PC-3 (cell line): ENCODE measurements around the gene SMAD5.

Experiments
- EZH2 ChIP-seq: fragments of 300-600 bp; sonication (generic); IDR thresholded peaks from one replicate; pipeline ENCODE4 v1.6.1; 2017; ENCODE audit warnings: antibody characterized with exemption, mild to moderate bottlenecking, low read length; ENCODE audit not compliant: unreplicated experiment
- EZH2phosphoT487 ChIP-seq: fragments of 300-600 bp; sonication (generic); IDR thresholded peaks from 2 replicates; pipeline ENCODE4 v1.6.1; 2018; ENCODE audit warnings: mild to moderate bottlenecking, antibody characterized with exemption, low read length, borderline replicate concordance
- TF ChIP-seq, protein P1 (sequence below): fragments of 300-600 bp; sonication (generic); conservative IDR thresholded peaks from 2 replicates; pipeline ENCODE4 v1.5.1; 2017; ENCODE audit warnings: antibody characterized with exemption, low read depth, mild to moderate bottlenecking, low read length

- TF ChIP-seq, protein P1, sequence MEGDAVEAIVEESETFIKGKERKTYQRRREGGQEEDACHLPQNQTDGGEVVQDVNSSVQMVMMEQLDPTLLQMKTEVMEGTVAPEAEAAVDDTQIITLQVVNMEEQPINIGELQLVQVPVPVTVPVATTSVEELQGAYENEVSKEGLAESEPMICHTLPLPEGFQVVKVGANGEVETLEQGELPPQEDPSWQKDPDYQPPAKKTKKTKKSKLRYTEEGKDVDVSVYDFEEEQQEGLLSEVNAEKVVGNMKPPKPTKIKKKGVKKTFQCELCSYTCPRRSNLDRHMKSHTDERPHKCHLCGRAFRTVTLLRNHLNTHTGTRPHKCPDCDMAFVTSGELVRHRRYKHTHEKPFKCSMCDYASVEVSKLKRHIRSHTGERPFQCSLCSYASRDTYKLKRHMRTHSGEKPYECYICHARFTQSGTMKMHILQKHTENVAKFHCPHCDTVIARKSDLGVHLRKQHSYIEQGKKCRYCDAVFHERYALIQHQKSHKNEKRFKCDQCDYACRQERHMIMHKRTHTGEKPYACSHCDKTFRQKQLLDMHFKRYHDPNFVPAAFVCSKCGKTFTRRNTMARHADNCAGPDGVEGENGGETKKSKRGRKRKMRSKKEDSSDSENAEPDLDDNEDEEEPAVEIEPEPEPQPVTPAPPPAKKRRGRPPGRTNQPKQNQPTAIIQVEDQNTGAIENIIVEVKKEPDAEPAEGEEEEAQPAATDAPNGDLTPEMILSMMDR: no peak
- no peak for TF ChIP-seq EZH2
- no peak for TF ChIP-seq EZH2phosphoT487
These were observed 9.3 kb upstream of the SMAD5 start for GRCh38 chr5:136123236-136123768.
